Stomach smooth muscle (tissue), 2 donors: ENCODE measurements around the gene TLX1.
"Not testable (repeated sequence)": the region's sequence is repeated elsewhere in the genome, so short reads cannot be mapped to it uniquely, and the experiment has no call there.

ENCODE experiments used
- H3K27ac ChIP-seq: one replicate; pipeline ENCODE4 v1.7.0; 2013; ENCODE audit warnings: mild to moderate bottlenecking, low read length, inconsistent platforms
- H3K27me3 ChIP-seq, 2 donors: one replicate each; pipeline ENCODE4 v1.7.0; 2013; ENCODE audit warnings: low read length in 2 of 2; ENCODE audit not compliant: insufficient read depth in 2 of 2, control insufficient read depth in 1 of 2
- H3K36me3 ChIP-seq, 2 donors: one replicate each; pipeline ENCODE4 v1.7.0; 2013; ENCODE audit warnings: low read length in 2 of 2; ENCODE audit not compliant: control insufficient read depth in 2 of 2, insufficient read depth in 2 of 2
- H3K4me1 ChIP-seq: one replicate; pipeline ENCODE4 v1.7.0; 2013; ENCODE audit warnings: low read length; ENCODE audit not compliant: control insufficient read depth, insufficient read depth
- H3K4me3 ChIP-seq, 2 donors: one replicate each; pipeline ENCODE4 v1.7.0; 2013; ENCODE audit warnings: low read length in 2 of 2
- H3K9ac ChIP-seq, 2 donors: one replicate each; pipeline ENCODE4 v1.7.0; 2013; ENCODE audit warnings: low read length in 2 of 2, mild to moderate bottlenecking in 1 of 2
- H3K9me3 ChIP-seq, 2 donors: one replicate each; pipeline ENCODE4 v1.7.0; 2013; ENCODE audit warnings: low read length in 2 of 2; ENCODE audit not compliant: control insufficient read depth in 2 of 2
- donor health status: healthy.
- donor health status: Pancreatic carcinoma.

Gene TLX1

GRCh38 chr10:101142533-101143344, 11.6 kb downstream of the TLX1 start:
- Histone ChIP-seq H3K27me3 (peaks cover 91 to 97% of the 10 kb centered on the region in 2 donors), H3K36me3 (no peaks in the 10 kb centered on the region), H3K9ac (no peak overlapping the region), H3K9me3 (no peaks in the 10 kb centered on the region), H3K4me1 (peaks cover 17% of the 10 kb centered on the region), H3K4me3 (peak overlapping the region in 1 of 2 donors; percentile 47), H3K27ac (no peak overlapping the region)

DNA sequence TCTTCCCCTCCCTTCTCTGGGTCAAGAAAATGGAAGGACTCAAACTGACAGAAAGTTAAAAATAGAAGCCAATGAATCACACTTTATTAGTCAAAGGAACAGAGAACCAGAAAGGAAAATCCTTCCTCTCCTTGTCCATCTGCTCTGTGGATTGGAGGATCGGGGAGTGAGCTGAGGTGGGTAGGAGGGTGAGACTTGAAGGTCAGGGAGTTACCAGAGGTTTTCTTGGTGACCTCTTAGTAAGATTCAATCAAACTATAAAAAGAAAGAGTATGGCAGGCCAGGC, 12.2 kb downstream of the TLX1 start:
- peaks cover 17% of the 10 kb centered on the region for H3K4me1 ChIP-seq
- H3K36me3 ChIP-seq, result no peaks in the 10 kb centered on the region
- no peak overlapping the region for H3K27ac ChIP-seq
- no peak overlapping the region for H3K4me3 ChIP-seq
- H3K9me3 ChIP-seq, result no peaks in the 10 kb centered on the region
- H3K9ac ChIP-seq, result no peak overlapping the region
- H3K27me3 ChIP-seq, result peaks cover 87 to 93% of the 10 kb centered on the region in 2 donors

- Histone ChIP-seq H3K27me3 (peaks cover 85 to 91% of the 10 kb centered on the region in 2 donors), H3K9me3 (peaks cover 0 to 1% of the 10 kb centered on the region in 2 donors), H3K4me3 (no peak overlapping the region), H3K4me1 (peaks cover 17% of the 10 kb centered on the region), H3K27ac (no peak overlapping the region), H3K9ac (no peak overlapping the region), H3K36me3 (no peaks in the 10 kb centered on the region)
Measured at GRCh38 chr10:101144053-101144452, 13.0 kb downstream of the TLX1 start.

DNA sequence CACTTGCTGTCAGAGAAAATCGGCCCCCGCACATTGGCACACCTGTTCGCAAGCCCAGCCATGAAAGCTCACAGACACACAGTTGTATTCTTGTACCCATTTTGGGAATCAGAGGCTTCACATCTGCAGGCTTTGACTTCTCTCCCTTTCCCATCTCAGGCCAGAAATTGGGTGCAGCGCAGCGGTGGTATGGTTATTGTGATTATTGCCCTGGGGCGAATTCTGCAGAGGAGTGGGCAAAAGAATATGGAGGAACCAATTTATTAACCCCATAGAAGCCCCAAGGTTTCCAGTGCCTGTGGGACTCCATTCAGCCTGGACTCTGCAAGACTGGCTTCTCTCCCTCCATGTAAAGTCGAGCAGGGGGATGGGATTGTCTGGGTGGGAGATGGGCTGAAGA, 14.0 kb downstream of the TLX1 start:
- Histone ChIP-seq H3K36me3 (no peaks in the 10 kb centered on the region), H3K4me3 (no peak overlapping the region), H3K4me1 (peaks cover 17% of the 10 kb centered on the region), H3K9ac (no peak overlapping the region), H3K27me3 (peaks cover 80 to 81% of the 10 kb centered on the region in 2 donors), H3K9me3 (peaks cover 0 to 9% of the 10 kb centered on the region in 2 donors), H3K27ac (no peak overlapping the region)

DNA sequence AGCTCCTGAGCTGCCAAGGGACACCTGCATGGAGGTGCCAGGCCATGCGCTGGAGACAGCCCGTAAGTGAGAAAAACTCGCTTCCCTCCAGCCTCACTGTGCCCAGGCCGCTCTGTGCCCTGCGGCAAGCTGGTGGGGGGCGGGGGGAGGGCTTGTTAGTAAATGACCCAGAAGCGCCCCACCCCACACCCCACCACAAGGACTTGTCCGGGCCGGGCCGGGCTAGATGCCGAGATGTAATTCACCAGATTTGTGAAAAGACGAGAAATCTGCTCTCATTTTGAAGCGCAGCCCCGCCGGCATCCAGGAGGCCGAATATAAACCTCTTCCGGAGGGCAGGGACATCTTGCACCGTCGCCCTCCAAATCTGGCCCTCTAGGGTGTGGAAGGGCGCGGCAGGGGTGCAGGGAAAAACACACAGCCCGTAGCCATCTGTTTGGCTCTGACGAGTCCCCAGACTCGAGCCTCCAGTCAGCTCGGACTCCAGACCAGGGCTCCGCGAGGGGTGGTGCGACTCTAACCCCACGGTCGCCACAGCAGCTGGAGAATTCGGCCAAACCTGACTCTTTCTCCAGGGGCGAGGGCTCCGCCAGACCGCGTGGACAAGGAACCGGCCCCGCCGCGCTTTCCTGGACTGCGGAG, 14.8 kb downstream of the TLX1 start:
- Histone ChIP-seq H3K27me3 (peaks cover 73 to 74% of the 10 kb centered on the region in 2 donors), H3K4me3 (no peak overlapping the region), H3K36me3 (no peaks in the 10 kb centered on the region), H3K4me1 (peaks cover 17% of the 10 kb centered on the region), H3K27ac (no peak overlapping the region), H3K9ac (no peak overlapping the region), H3K9me3 (peaks cover 0 to 9% of the 10 kb centered on the region in 2 donors)

GRCh38 chr10:101146392-101147251, 15.5 kb downstream of the TLX1 start:
- H3K36me3 ChIP-seq, result no peaks in the 10 kb centered on the region
- H3K27me3 ChIP-seq, result peaks cover 69% of the 10 kb centered on the region in 2 donors
- H3K27ac ChIP-seq, result no peak overlapping the region
- H3K9me3 ChIP-seq, result peaks cover 0 to 9% of the 10 kb centered on the region in 2 donors
- H3K4me1 ChIP-seq, result peaks cover 17% of the 10 kb centered on the region
- H3K9ac ChIP-seq, result no peak overlapping the region
- H3K4me3 ChIP-seq, result peak overlapping the region; percentile 4 to 8

DNA sequence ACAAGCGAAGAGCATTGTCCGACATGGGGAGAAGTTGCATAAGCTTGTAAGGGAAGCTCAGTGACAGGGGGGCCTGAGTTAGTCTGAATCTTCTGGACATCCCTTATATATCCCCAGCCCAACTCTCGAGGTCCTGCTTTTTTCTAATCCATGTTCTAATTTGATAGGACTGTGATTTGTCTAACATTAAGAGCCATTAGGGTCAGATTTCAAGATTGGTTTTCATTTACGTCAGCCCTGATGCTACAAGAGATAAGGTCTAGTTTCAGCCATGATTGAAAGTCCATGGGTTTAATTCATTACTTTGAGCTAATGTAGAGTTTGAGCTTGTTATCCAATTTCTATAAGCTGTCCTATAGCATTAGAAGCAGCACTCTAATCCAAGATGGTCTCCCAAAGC, 20.3 kb downstream of the TLX1 start:
- H3K27ac ChIP-seq, result no peak overlapping the region
- peaks cover 0 to 9% of the 10 kb centered on the region in 2 donors for H3K9me3 ChIP-seq
- no peak overlapping the region for H3K9ac ChIP-seq
- no peaks in the 10 kb centered on the region for H3K36me3 ChIP-seq
- H3K4me1 ChIP-seq, result peaks cover 5% of the 10 kb centered on the region
- no peak overlapping the region for H3K4me3 ChIP-seq
- peaks cover 35 to 46% of the 10 kb centered on the region in 2 donors for H3K27me3 ChIP-seq

- H3K4me3 ChIP-seq, result no peak overlapping the region
- H3K9me3 ChIP-seq, result peaks cover 0 to 9% of the 10 kb centered on the region in 2 donors
- H3K4me1 ChIP-seq, result no peaks in the 10 kb centered on the region
- no peaks in the 10 kb centered on the region for H3K36me3 ChIP-seq
- no peak overlapping the region for H3K27ac ChIP-seq
- no peak overlapping the region for H3K9ac ChIP-seq
- peaks cover 26 to 37% of the 10 kb centered on the region in 2 donors for H3K27me3 ChIP-seq
Measured at GRCh38 chr10:101152316-101152715, 21.2 kb downstream of the TLX1 start.

DNA sequence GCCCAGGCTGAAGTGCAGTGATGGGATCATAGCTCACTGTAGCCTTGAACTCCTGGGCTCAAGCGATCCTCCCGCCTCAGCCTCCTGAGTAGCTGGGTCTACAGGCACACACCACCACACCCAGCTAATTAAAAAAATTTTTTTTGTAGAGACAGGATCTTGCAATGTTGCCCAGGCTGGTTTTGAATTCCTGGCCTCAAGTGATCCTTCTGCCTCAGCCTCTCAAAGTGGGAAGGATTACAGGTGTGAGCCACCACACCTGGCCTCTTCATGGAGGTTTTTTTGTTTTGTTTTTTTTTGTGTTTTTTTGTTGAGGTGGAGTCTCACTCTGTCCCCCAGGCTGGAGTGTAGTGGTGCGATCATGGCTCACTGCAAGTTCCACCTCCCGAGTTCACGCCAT, 23.4 kb downstream of the TLX1 start:
- peaks cover 17 to 28% of the 10 kb centered on the region in 2 donors for H3K27me3 ChIP-seq
- H3K27ac ChIP-seq, H3K4me3 ChIP-seq, H3K4me1 ChIP-seq, H3K36me3 ChIP-seq, H3K9me3 ChIP-seq, H3K9ac ChIP-seq: not testable (repeated sequence)

GRCh38 chr10:101155896-101156295, 24.8 kb downstream of the TLX1 start:
- H3K27me3 ChIP-seq, result peaks cover 17 to 31% of the 10 kb centered on the region in 2 donors
- H3K9me3 ChIP-seq, result no peaks in the 10 kb centered on the region
- H3K9ac ChIP-seq, result no peak overlapping the region
- H3K36me3 ChIP-seq, result no peaks in the 10 kb centered on the region
- no peaks in the 10 kb centered on the region for H3K4me1 ChIP-seq
- no peak overlapping the region for H3K27ac ChIP-seq
- H3K4me3 ChIP-seq, result no peak overlapping the region
